KG1 (cell line): ENCODE data around the gene DIPK1A.

Experiments used
- DNase-seq: peaks from one replicate; lab custom pipeline; 2025; lab: John Stamatoyannopoulos, UW

Gene DIPK1A

DNA sequence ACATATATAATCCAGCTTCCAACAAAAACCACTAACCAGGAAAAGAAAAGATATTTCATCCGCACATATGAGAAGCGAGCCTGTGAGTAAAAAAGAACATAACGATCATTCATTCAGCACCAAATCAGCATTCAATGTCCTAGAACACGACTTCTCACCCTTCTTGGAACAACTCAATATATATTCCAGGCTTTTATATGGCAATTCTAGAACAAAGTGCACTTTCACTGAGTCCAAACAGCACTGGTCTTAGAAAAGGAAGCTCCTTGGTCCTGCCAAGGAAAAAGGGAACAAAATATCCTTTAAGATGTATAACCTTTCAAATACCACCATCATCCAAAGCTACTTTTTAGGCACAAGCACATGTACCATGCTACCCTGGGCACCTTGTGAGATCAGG lies 84.9 kb downstream of the DIPK1A start:
- DNase-seq = no peak

DNA sequence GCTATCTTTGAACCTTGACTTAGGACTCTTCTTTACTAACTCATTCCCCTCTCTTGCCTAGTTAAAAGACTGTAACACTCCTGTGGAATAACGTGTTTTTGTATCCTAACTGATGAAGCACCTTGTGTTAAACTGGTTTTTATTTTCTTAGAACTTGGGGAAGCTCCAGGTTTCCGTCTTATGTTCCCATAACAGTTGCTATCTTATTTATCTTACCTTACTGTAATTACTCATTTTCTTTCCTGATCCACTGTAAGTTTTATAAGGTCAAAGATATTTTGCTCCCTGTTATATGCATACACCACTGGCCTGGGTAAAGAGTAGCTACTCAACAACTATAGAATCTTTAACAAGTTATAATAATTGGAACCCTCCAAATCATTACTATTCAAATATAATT lies 86.3 kb downstream of the DIPK1A start:
- no peak for DNase-seq

DNA sequence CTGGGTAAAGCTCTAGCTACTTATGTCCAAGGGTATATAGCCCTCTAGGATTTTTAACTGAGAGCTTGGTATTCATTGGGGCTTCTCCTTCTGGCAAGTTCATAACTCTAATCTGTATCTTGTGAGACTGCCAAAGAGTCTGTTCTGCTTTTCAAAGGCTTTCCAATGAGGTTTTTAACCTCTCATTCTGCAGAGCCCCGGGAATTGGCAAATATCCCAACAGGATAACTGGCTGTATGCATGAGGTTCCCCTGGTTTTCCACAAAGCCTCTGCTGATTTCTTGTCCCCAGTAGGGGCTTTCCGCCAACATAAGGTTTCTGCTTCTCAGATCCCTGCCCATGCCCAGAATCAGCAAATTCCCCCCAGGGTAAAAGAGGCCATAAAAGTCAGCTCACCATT lies 88.5 kb downstream of the DIPK1A start:
- no peak for DNase-seq

DNA sequence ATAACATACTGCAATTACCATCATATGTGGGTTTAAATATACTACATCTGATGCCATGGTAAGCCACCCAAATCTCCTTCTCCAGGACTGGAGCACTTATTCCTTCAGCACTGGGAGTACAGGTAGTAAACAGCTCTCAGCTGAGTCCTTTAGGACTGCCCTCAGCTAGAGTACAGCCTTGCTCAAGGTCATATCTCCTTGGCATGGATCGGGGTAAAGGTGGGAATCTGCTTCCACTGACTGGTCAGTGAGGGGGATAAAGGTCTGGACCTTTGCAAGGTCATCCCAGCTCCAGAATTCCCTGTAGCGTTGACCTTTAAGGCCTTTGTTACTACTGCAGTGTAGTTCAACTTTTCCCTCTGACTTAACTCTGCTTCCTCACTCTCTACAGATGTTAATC lies 90.7 kb downstream of the DIPK1A start:
- DNase-seq = no peak

DNA sequence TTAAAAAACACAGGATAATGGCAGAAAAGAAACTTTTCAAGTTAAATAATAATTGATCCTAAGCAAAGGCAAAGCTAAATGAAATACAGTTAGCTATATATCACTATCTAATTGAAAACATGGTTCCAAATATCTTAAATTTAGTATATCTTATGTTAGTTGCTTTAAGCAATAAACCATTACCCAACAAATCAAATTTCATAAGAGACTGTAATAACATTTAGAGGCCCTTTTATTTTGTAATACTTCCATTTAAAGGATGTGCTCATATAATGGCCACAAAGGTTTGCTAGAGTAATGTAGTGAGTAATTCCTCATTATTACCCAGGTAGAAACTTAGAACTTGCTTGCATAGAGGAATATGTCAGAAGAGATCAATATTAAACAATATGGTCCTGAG lies 97.1 kb downstream of the DIPK1A start:
- no peak for DNase-seq

DNA sequence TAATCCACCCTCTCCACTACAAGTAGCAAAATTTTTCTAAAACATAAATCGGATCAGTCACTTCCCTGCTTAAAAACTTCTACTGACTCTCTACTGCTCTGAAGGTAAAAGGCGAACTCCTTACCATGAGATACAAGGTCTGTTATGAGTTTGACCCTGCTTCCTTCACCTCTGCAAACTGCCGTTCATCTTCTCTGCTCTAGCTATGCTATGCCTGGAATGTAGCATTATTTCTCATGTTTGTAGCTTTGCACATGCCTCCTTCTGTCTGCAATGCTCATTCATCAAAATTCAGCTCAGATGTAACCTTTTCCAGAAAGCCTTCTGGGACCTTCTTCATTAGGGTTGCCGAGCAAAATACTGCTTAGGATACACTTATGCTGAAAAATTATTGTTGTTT lies 98.7 kb downstream of the DIPK1A start:
- DNase-seq = no peak

DNA sequence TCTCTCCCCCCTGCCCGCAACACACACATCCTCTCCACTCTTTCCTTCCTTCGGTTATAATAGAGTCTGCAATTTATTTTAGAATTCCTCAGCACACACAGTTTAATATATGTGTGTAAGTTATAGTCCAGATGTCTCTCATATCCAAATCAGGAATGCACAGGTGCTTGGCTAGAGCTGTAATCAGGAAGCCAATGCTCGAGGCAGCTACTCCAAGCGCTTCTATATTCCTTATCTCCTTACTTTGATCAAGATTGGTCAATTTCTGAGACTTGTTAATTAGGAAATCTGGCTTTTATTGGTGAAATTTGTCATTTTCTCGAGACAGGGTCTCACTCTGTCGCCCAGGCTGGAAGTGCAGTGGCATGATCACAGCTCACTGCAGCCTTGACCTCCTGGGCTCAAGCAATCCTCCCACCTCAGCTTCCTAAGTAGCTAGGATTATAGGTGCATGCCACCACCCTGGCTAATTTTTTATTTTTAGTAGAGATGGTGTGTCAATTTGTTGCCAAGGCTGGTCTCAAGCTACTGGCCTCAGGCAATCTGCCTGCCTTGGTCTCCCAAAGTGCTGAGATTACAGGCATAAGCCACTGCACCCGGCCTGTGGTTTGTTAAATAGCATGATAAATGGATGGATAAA lies 101.7 kb downstream of the DIPK1A start:
- no peak for DNase-seq

DNA sequence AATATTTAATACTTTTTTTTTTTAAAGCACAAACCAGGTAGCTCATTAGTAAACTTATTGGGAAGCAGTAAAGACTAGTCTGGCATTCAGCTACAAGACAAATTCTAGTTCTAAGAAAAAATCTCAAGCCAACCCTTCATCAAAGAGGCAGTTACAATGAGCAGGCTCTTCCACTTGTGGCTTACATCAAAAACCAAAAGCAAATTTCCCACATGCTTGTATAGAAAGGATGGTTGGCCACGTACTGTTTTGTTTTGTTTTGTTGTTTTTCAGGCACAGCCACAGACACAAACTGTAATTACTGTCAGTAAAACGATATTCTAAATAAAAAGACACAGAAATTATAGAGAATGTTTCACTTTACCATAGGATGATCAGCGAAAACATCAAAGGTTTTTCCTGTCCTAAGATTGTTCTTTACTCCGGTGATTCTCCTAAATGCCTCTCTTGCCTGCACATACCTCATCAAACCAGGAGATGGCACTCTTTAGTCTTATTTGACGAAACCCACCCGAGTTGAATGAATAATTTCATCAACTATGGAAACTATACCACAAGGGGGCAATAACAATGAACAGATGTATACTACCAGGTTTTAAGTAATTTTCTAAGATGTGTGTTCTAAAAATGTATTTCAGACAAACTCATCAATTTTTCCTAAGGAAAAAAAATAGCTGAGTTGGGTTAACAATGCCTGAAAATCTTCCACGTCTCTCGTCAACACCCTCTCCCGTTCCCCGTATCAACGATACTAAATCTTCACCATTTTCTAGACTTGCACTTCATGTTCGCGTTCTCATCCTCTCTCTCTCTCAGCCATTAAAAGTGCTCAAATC lies 102.5 kb downstream of the DIPK1A start:
- peak; percentile 77 for DNase-seq

DNA sequence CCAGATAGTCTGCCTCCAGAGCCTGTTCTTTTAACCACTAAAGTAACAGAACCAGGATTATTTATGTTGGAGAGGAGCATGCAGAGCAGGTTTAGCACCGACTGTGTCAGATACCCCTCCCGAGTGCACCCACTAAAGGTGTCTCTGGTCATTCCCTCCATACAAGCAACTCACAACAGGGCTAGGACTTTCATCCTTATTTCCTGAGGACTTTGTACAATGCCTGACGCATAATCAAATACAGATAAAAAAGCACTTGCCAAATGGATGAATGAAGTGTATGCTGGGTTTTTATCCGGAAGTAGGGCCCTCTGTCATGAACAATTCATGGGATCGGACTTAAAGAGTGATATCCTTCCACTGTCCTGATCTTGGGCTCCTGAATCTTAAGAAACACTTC lies 103.4 kb downstream of the DIPK1A start:
- DNase-seq = no peak

DNA sequence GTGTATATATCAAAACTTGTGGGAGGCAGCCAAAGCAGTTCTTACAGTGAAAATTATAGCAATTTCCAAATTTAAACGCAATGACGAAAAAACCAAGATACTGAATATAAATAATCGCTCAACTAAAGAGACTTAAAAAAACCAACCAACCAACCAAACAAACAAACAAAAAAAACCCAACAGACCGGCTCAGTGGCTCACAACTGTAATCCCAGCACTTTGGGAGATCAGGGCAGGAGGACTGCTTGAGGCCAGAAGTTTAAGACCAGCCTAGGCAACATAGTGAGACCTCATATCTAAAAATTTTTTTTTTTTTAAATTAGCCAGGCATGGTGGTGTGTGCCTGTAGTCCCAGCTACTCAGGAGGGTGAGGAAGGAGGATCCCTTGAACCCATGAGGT lies 106.0 kb downstream of the DIPK1A start:
- DNase-seq = no peak

DNA sequence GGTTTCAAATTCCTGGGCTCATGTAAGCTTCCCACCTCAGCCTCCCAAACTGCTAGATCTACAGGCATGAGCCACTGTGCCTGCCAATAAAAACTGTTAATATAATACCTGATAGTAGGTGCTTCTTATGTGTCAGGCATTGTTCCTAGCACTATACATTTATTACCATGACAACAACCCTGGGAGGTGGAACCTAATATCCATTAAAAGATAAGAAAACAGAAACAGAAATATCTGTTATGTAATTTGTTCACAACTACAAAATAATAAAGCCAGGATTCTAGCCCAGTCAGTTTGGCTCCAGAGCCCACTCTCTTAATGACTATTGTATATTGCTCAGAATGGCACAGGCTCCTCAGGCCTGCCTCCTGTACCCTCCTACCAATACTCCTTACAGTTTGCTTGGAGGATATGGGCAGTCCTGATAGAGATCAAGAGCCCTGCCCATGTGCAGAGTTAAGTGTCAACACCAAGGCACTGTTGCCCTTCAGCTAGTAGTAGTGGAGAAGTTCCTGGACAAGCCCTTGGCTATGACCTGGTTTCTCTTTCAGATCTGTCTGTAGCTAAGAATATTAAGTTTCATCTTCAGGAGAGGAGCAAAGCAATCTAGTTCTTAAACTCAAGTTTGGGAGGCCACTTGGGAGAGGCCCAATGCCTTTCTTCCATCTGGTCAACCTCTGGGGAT lies 107.0 kb downstream of the DIPK1A start:
- DNase-seq = no peak

DNA sequence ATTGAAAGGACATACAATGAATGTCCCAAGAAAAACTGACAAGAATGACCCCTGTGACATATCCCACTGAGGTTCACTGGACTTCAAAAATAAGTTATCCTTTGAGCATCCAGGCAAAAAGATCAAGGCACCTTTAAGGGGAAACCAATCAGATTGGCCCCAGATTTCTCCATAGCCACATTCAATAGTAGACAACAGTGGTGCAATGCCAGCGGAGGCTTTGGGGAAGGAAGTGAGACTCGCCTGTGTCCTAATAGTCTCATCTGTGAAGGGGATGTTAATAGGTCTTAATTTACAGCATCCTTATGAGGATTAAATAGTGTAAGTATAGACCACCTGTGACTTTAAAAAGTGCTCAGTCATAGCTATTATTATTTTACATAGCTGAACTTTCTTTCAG lies 108.0 kb downstream of the DIPK1A start:
- no peak for DNase-seq

DNA sequence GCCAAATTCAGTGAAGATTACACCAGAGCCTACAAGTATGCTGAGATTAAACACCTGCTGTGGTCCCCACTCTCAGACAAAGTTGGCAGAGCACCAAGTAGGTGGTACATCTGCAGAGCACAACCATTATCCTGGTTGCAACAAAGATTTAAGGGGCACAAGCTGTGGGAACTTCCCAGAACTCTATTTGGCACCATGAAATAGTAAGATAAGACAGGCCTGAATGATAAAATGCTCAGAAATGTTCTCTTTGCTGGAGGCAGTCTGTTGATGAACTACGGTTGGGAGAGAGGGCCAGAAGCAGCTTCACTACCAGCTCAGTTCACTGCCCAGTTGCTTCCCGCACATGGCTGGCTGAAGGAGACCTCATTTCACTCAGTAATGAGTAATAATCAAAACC lies 109.5 kb downstream of the DIPK1A start:
- no peak for DNase-seq

DNA sequence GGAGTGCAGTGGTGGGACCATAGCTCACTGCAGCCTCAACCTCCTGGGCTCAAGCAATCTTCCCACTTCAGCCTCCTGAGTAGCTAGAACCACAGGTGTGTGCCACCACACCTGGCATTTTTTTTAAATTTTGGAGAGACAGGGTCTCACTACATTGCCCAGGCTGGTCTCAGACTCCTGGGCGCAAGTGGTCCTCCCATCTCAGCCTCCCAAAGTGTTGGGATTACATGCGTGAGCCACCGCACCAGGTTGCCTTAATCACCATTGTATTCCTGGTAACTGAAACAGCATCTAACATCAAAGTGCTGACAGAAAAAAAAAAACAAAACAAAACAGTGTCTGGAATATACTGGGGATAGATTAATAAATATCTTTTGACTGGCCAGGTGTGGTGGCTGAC lies 111.2 kb downstream of the DIPK1A start:
- no peak for DNase-seq

DNA sequence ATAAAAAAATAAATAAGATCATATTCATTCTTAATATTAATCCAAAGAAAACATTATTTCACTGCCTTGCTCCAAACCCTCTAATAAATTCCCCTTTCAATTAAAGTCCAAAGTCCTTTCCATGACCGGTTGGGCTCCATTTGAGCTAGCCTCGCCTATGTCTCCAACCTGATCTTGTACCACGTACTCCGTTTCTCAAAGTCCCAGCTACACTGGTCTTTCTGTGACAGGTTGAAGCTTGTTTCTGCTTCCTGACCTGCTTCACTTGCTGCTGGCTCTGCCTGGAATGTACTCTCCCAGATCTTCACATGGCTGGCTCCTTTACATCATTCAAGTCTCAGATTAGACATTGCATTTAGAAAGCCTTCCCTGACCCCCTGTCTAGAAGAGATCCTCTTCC lies 113.1 kb downstream of the DIPK1A start:
- DNase-seq = no peak

DNA sequence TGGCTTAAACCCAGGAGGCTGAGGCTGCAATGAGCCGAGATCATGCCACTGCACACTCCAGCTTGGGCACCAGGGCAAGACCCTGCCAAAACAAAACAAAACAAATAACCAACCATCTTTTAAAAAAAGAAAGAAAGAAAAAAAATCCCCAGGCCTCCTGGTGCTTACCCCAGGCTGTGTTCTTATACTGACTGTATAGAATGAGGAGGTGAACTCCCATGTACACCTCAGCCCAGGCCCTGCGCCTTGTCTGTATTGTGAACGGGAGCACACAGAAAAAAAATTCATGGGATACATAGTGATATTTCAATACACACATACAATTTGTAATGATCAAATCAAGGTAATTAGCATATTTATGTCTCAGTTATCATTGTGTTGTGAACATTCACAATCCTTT lies 115.4 kb downstream of the DIPK1A start:
- no peak for DNase-seq

DNA sequence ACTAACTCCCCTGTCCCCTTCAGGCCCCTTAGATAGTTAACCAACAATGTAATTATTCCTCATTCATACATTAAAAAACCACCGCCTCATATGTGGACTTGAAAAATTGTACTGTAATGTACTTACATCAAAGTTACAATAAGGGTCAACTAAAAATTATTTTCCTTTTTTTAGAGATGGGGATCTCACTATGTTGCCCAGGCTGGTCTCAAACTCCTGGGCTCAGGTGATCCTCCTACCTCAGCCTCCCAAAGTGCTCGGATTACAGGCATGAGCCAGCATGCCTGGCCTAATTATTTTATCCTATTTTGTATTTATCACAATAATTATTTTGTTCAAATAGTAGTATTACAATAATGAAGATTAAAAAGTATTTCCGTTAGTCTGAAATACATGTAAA lies 116.8 kb downstream of the DIPK1A start:
- no peak for DNase-seq

DNA sequence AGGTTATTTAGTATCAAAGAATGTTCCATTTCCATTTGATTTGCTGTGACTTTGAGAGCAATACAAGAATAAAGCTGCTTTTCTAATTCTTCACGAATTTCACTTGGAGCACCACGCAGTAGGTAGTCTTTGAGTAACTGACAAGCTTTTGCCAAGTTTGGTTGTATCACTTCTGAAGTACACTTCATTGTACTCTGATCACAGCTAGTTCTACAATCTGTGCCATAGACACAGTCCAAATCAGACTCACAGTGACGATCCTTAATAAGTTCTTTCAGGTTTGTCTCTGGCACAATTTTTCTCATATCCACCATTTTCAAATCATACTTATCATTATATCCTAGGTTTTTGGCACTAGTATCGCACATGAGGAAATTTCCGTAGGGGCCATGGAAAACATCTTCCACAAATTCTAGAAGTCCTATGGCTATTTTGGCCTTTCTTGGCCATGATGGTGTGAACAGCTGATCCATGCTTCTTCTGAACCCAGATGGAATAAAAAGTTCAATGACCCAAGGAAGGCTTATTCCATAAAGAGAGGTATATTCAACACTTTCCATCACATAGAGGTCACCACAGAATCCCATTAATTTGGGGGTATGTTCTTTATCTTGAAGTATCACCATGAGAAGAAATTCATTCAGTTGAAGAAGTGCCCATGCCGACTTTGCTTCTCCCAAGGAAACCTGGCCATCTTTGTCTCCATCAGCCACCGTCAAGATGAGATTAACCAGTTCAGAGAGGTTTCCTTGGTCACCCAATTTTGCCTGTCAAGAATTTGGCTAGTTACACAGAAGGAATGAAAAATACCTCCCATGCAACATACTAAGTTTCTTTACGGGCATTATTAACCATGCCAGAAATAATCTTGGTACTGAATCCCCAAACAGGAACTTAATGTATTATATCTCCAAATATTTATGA lies 117.6 kb downstream of the DIPK1A start:
- DNase-seq = no peak

DNA sequence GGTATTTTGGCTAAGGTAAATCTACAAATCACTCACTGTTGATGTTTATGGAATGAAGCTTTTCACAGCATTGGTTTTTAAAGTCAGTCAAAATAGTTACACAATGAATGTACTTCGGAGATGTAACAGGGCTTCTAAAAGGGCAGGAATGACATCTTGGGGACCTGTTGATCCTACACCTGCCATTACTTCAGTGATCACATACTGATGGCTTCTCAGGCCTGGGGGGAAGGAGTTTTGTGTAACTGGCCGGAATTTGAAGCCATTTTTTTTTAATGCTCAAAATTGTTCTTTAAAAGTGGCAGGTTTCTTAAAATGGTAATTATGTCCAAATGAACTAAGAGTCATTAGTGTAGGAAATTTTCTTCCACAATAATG lies 118.2 kb downstream of the DIPK1A start:
- DNase-seq = no peak

DNA sequence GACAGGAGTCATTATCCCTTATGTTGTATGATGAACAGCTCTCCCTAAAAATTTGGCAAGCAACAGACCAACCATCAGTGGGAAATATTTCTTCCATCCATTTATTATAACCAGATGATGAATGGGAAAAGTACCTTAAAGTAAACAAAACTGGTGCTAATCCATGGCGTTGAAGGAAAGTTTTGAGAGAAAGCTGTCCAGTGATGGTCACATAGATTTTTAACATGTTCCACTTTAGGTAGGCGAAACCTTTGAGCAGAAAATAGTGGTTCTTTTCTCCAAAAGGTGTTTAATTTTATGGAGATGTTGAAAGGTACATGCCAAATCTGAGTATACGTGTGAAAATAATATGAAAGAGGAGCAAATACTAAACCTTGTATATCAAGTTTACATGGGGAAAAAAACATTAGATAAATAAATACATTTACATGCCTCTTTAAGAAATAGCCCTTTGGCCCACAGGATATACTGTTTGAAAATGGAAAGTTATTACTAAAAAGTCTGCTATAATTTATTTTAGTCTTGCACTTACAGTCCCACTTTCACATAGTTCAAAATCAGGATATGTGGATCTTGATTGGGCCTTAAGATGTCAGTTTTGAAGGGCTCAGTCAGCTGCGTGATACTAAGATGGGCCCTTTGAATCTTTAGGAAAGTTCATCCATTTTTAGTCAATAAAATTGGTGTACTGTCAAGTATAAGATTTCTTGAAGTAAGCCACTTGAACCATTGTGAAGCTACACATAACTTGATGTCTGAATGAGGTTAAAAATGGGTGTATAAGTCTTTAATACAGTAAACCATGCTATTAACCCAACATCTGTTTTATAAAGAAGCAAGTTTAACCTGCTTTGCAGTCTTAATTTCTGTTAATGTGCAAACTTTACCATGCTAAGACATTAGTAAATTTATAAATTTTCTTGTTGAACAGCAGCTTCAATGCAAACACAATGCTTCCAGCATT lies 118.9 kb downstream of the DIPK1A start:
- DNase-seq = no peak

DNA sequence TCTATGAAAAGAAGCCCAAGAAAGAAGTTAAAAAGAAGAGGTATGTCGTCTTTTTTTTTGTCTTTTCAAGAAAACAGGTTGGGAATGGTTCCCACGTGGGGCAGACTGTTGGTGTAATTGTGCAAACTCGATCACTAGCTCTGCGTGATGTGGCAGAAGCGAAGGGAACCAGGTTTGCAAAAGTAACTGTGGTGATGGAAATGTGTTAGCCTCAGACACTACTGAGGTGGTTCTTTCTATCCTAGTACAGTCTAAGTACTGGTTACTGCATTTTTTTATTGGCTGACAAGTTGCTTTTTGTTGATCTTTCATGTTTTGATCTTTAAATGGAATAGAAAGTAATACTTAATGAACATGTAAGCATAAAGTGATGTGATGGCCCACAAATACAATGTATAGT lies 120.7 kb downstream of the DIPK1A start:
- no peak for DNase-seq
